Right lobe of liver (tissue), 4 donors: ENCODE results near the gene KLHL26.

Source experiments
- CTCF ChIP-seq, 4 donors: fragments of 200-600 bp in 3 of 4; fragments of 450-650 bp in 1 of 4; IDR thresholded peaks; one replicate each; pipeline versions ENCODE4 v1.5.1 to v1.8.0; 2016 to 2022; ENCODE audit warnings: antibody characterized with exemption in 4 of 4, mild to moderate bottlenecking in 2 of 4
- POLR2A ChIP-seq: fragments of 450-650 bp; IDR thresholded peaks from one replicate; pipeline ENCODE4 v1.6.1; 2017; ENCODE audit warnings: antibody characterized with exemption, mild to moderate bottlenecking
- donor health status: DM: no; HTN: no; CAD: no.
- donor health status: DM: no; HTN: no; CAD: no.
- donor health status: DM: no; HTN: yes; CAD: no.

- TF ChIP-seq CTCF (IDR thresholded peaks at IDR 0.05) (no peak), POLR2A (no peak)
Observed at GRCh38 chr19:18596752-18597157, 40.1 kb upstream of the KLHL26 start.
